Prostate gland (tissue), 2 donors: ENCODE measurements around the gene FHOD3. TPM values are rescaled to one million over a fixed set of nuclear protein-coding genes. Genes with fewer than 3 reads are reported as not detected.
A peak's percentile ranks its signal among the peaks of the same experiment; 100 is the strongest.

Experiments
- DNase-seq: peaks from one replicate; pipeline ENCODE4 v3.0.0-alpha.2; 2019; ENCODE audit warnings: low spot score
- H3K27ac ChIP-seq, 2 donors: fragments of 200-600 bp; sonication (generic); 2 replicates each; pipeline ENCODE4 v1.5.1; 2017 to 2019
- H3K27me3 ChIP-seq: fragments of 200-600 bp; sonication (generic); replicated peaks from 2 replicates; pipeline ENCODE4 v1.5.1; 2019; ENCODE audit not compliant: insufficient read depth
- H3K36me3 ChIP-seq, 2 donors: fragments of 200-600 bp; sonication (generic); 1 replicate in 1 of 2; 2 replicates in 1 of 2; pipeline versions ENCODE4 v1.5.1 to v1.8.1; 2017 to 2019
- H3K4me1 ChIP-seq: fragments of 200-600 bp; sonication (generic); replicated peaks from 2 replicates; pipeline ENCODE4 v1.5.1; 2019
- H3K4me3 ChIP-seq, 2 donors: fragments of 200-600 bp; sonication (generic); 2 replicates each; pipeline ENCODE4 v1.5.1; 2017 to 2019
- H3K9me3 ChIP-seq: fragments of 200-600 bp; sonication (generic); 2 replicates; pipeline ENCODE4 v1.5.1; 2017
- POLR2A ChIP-seq: fragments of 450-650 bp; IDR thresholded peaks from one replicate; pipeline ENCODE4 v1.6.1; 2016; ENCODE audit warnings: antibody characterized with exemption, mild to moderate bottlenecking
- POLR2AphosphoS5 ChIP-seq: sonication (generic); formaldehyde crosslinking; IDR thresholded peaks from one replicate; pipeline ENCODE4 v1.6.1; 2017; ENCODE audit warnings: antibody characterized with exemption
- WGBS: methylation state at CpG from one replicate; pipeline ENCODE4 v1.1.5; 2018; 5-methylcytosine and 5-hydroxymethylcytosine counted together
- intact Hi-C: fragments of 100-400 bp; cut with DNase I; formaldehyde crosslinking; loops from one replicate; pipeline ENCODE4 v1.14.2; 2022
- total RNA-seq, 2 donors: library from RNA; depleted of rRNA; stranded (reverse); fragments of >200 nt; gene quantifications; one replicate each; pipeline ENCODE4 v1.1.0, GENCODE V29; 2016
- TF ChIP-seq, protein P1 (sequence below), 4 experiments: fragments of 200-600 bp in 2 of 4; fragments of 450-650 bp in 2 of 4; sonication (generic) in 2 of 4; IDR thresholded peaks; 1 replicate in 3 of 4; 2 replicates in 1 of 4; pipeline ENCODE4 v1.5.1; 2016 to 2019; ENCODE audit warnings: antibody characterized with exemption in 4 of 4, mild to moderate bottlenecking in 2 of 4, moderate library complexity in 2 of 4

Gene FHOD3
- total RNA-seq, 2 donors from 2014 or later, result 25.1 to 52.5 TPM

DNA sequence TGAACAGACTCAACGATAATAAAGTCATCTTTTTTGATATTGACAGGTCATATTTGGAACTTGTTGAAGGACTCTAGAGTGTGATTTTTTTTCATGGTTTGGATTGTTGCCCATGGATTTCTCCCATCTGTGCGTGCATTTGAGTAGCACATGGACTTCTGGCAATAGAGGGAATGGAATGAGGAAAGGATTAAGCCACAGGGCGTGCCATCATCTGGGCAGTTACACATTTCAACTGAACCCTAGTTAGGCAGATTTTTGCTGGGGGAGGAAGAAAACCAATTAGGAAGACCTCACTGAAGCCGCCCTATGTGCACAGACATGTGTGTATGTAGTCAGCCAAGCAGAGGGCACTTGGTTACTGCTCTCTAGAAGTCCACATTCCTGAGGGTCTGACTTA lies 458.7 kb downstream of the FHOD3 start:
- H3K27ac ChIP-seq, result no peak overlapping the region
- no peaks in the 10 kb centered on the region for H3K27me3 ChIP-seq
- TF ChIP-seq, protein P1, sequence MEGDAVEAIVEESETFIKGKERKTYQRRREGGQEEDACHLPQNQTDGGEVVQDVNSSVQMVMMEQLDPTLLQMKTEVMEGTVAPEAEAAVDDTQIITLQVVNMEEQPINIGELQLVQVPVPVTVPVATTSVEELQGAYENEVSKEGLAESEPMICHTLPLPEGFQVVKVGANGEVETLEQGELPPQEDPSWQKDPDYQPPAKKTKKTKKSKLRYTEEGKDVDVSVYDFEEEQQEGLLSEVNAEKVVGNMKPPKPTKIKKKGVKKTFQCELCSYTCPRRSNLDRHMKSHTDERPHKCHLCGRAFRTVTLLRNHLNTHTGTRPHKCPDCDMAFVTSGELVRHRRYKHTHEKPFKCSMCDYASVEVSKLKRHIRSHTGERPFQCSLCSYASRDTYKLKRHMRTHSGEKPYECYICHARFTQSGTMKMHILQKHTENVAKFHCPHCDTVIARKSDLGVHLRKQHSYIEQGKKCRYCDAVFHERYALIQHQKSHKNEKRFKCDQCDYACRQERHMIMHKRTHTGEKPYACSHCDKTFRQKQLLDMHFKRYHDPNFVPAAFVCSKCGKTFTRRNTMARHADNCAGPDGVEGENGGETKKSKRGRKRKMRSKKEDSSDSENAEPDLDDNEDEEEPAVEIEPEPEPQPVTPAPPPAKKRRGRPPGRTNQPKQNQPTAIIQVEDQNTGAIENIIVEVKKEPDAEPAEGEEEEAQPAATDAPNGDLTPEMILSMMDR (IDR thresholded peaks at IDR 0.05), result no peak
- WGBS, result 57% methylated on average over 4 of the region's 4 CpGs
- H3K9me3 ChIP-seq, result no peaks in the 10 kb centered on the region
- H3K36me3 ChIP-seq, result no peaks in the 10 kb centered on the region
- no peak overlapping the region for H3K4me3 ChIP-seq
- no peak for DNase-seq
- intact Hi-C loops, result loop anchor here (1.0 to 10.0 kb wide), 3 partner anchors 65 to 461 kb away; partner anchors contain the start of gene FHOD3
- H3K4me1 ChIP-seq, result peaks cover 6% of the 10 kb centered on the region

DNA sequence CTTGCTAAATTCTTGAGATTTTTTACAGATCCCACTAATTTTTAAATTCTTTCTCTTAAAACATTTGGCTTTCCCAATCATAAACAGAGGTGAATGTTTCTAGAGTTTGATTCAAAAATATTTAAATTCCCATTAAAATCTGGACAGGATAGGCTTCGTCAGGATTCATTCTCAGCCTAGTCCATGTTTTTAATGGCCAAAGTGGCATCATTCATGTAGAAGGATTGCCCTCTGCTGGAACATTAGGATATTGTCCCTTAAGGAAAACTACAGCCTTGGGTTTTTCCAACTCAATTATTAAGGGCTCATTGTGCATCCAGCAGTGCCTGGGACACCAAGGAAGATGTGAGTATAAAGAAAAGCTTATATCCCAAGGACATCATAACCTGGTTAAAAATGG lies 459.6 kb downstream of the FHOD3 start:
- TF ChIP-seq POLR2AphosphoS5 (peak; percentile 58), POLR2A (no peak)
- TF ChIP-seq, protein P1 (IDR thresholded peaks at IDR 0.05), result peak; percentile 25 to 80 (median 72)
- H3K27me3 ChIP-seq, result no peaks in the 10 kb centered on the region
- H3K27ac ChIP-seq, result peak overlapping the region in 1 of 2 donors; percentile 50
- intact Hi-C loops, result loop anchor here (5.0 to 10.0 kb wide), 2 partner anchors 185 to 462 kb away; partner anchors contain the start of gene FHOD3
- no peaks in the 10 kb centered on the region for H3K36me3 ChIP-seq
- WGBS, result 0% methylated on average over 1 of the region's 1 CpG
- H3K4me3 ChIP-seq, result no peak overlapping the region
- H3K9me3 ChIP-seq, result no peaks in the 10 kb centered on the region
- peak; percentile 28 for DNase-seq
- peaks cover 6% of the 10 kb centered on the region for H3K4me1 ChIP-seq

DNA sequence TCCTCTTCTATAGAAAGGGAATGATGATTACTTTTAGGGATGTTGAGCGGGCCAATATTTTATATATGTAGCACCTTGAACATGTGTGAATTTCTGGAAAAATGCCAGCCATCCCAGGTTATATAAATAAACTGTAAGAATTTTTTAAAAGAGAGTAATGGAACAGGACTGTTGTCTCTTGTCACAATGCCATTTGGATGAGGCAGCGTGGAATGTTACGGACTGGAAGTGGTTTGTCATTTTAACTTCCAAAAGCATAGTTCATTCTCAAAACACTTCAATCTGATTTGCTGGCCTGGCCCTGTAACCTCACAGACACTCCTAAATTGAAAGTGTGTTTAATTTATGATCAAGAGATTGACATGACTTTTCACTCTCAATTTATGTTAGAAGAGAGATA lies 460.5 kb downstream of the FHOD3 start:
- Histone ChIP-seq H3K4me3 (no peak overlapping the region), H3K27ac (peak overlapping the region in 1 of 2 donors; percentile 50), H3K9me3 (no peaks in the 10 kb centered on the region), H3K27me3 (no peaks in the 10 kb centered on the region), H3K36me3 (no peaks in the 10 kb centered on the region), H3K4me1 (peaks cover 6% of the 10 kb centered on the region)
- 47% methylated on average over 3 of the region's 3 CpGs for WGBS
- TF ChIP-seq POLR2AphosphoS5 (no peak), POLR2A (no peak)
- TF ChIP-seq, protein P1 (IDR thresholded peaks at IDR 0.05), result no peak
- no peak for DNase-seq
- intact Hi-C loops, result loop anchor here (5.0 to 10.0 kb wide), 2 partner anchors 186 to 463 kb away; partner anchors contain the start of gene FHOD3

DNA sequence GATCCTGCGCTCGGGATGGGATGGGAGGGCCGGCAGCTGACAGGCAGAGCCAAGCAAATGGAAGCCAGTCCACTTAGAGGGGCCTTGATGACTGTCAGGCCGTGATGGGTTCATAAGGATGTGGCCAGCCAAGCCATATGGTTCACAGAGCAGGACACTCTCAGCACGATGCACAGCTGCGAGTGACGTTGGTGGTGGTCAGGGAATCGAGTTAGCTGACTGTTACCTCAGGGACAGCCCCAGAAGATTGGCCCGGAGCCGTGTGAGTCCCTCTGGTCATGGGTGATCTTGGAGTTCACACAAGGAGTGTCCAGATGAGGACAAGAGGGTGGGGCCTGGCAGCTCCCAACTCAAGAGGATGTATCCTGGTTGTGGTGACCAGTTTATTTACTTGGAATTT lies 461.1 kb downstream of the FHOD3 start:
- no peaks in the 10 kb centered on the region for H3K36me3 ChIP-seq
- H3K27ac ChIP-seq, result no peak overlapping the region
- TF ChIP-seq POLR2A (no peak), POLR2AphosphoS5 (no peak)
- TF ChIP-seq, protein P1 (IDR thresholded peaks at IDR 0.05), result no peak
- H3K4me1 ChIP-seq, result peaks cover 6% of the 10 kb centered on the region
- 66% methylated on average over 10 of the region's 10 CpGs for WGBS
- no peaks in the 10 kb centered on the region for H3K27me3 ChIP-seq
- no peak overlapping the region for H3K4me3 ChIP-seq
- intact Hi-C loops, result loop anchor here (5.0 to 10.0 kb wide), 2 partner anchors 186 to 464 kb away; partner anchors contain the start of gene FHOD3
- H3K9me3 ChIP-seq, result no peaks in the 10 kb centered on the region
- no peak for DNase-seq

DNA sequence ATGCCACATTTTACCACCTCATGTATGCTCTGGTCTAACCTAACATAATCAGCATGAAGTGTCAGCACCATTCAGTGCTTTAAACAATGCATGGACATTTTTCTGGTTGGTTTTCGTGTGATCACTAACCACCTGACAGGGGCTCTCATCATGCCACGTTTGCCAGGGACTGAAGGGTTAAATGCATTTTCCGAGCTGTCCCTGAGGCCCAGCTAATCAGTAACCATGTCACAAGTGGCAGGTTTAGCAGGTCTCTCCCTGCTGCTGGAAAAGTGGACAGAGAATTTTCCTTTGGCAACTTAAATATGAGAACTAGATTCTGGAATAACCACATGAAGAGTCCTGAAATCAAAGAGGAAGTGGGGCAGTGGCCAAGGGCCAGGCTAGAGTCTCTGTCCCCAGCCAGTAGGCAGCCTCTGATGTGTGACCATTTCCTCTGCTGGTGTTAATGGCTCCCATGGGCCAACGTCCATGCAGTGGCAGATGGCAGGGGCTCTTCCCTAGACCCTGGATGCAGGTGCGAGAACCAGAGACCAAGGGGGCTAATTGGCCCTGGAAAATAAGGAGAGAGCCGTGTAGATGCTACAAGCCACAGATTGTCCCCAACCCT lies 461.8 kb downstream of the FHOD3 start:
- H3K4me3 ChIP-seq, result no peak overlapping the region
- H3K4me1 ChIP-seq, result peaks cover 6% of the 10 kb centered on the region
- H3K27me3 ChIP-seq, result no peaks in the 10 kb centered on the region
- 62% methylated on average over 6 of the region's 6 CpGs for WGBS
- intact Hi-C loops, result loop anchor here (5.0 to 10.0 kb wide), 2 partner anchors 187 to 464 kb away; partner anchors contain the start of gene FHOD3
- H3K9me3 ChIP-seq, result no peaks in the 10 kb centered on the region
- TF ChIP-seq, protein P1 (IDR thresholded peaks at IDR 0.05), result no peak
- TF ChIP-seq POLR2A (no peak), POLR2AphosphoS5 (no peak)
- DNase-seq, result no peak
- H3K27ac ChIP-seq, result no peak overlapping the region
- no peaks in the 10 kb centered on the region for H3K36me3 ChIP-seq
